H9 (cell line): ENCODE results near the gene MARVELD1. TPM values are rescaled to one million over a fixed set of nuclear protein-coding genes. Genes with fewer than 3 reads are reported as not detected.

Experiments used
- DNase-seq: peaks from one replicate; pipeline ENCODE4 v3.0.0-alpha.2; 2017
- H2AFZ ChIP-seq: one replicate; pipeline ENCODE4 v1.6.1; 2013; ENCODE audit warnings: mild to moderate bottlenecking, low read length, control low read depth, moderate library complexity
- H2AK5ac ChIP-seq: 2 replicates; pipeline ENCODE4 v1.6.1; 2013; ENCODE audit warnings: low read length, control low read depth, mixed read lengths; ENCODE audit not compliant: insufficient read length
- H2BK120ac ChIP-seq: one replicate; pipeline ENCODE4 v1.6.1; 2013; ENCODE audit warnings: low read depth, mild to moderate bottlenecking, low read length, control low read depth, inconsistent platforms; ENCODE audit not compliant: poor library complexity, severe bottlenecking
- H2BK12ac ChIP-seq: 2 replicates; pipeline ENCODE4 v1.6.1; 2013; ENCODE audit warnings: low read length, control low read depth, mixed read lengths, low read depth; ENCODE audit not compliant: insufficient read length
- H2BK15ac ChIP-seq: 2 replicates; pipeline ENCODE4 v1.6.1; 2013; ENCODE audit warnings: low read depth, low read length, control low read depth
- H2BK20ac ChIP-seq: one replicate; pipeline ENCODE4 v1.6.1; 2013; ENCODE audit warnings: low read depth, mild to moderate bottlenecking, low read length, control low read depth, inconsistent platforms; ENCODE audit not compliant: poor library complexity, severe bottlenecking
- H2BK5ac ChIP-seq: 2 replicates; pipeline ENCODE4 v1.6.1; 2013; ENCODE audit warnings: low read length, control low read depth, mixed read lengths; ENCODE audit not compliant: insufficient read length
- H3K14ac ChIP-seq: 2 replicates; pipeline ENCODE4 v1.6.1; 2013; ENCODE audit warnings: low read length, control low read depth; ENCODE audit not compliant: insufficient read depth
- H3K18ac ChIP-seq: 2 replicates; pipeline ENCODE4 v1.6.1; 2013; ENCODE audit warnings: low read depth, mild to moderate bottlenecking, mixed read lengths, low read length, control low read depth; ENCODE audit not compliant: insufficient read length
- H3K23ac ChIP-seq: 2 replicates; pipeline ENCODE4 v1.6.1; 2013; ENCODE audit warnings: low read length, control low read depth, mixed read lengths, low read depth; ENCODE audit not compliant: insufficient read length
- H3K23me2 ChIP-seq: 2 replicates; pipeline ENCODE4 v1.6.1; 2013; ENCODE audit warnings: low read depth, mild to moderate bottlenecking, mixed read lengths, low read length, control low read depth; ENCODE audit not compliant: insufficient read length, poor library complexity, severe bottlenecking
- H3K27ac ChIP-seq: 2 replicates; pipeline ENCODE4 v1.5.1; 2013; ENCODE audit warnings: low read length, control low read depth, mixed read lengths, low read depth; ENCODE audit not compliant: insufficient read length
- H3K27me3 ChIP-seq: 2 replicates; pipeline ENCODE4 v1.6.1; 2013; ENCODE audit warnings: low read length, control low read depth, inconsistent platforms; ENCODE audit not compliant: insufficient read depth
- H3K4ac ChIP-seq: 2 replicates; pipeline ENCODE4 v1.6.1; 2013; ENCODE audit warnings: low read depth, mild to moderate bottlenecking, control low read depth, inconsistent platforms, low read length, moderate library complexity
- H3K4me1 ChIP-seq: 2 replicates; pipeline ENCODE4 v1.6.1; 2013; ENCODE audit warnings: low read length, control low read depth, inconsistent platforms; ENCODE audit not compliant: insufficient read depth
- H3K4me2 ChIP-seq: 2 replicates; pipeline ENCODE4 v1.6.1; 2013; ENCODE audit warnings: low read length, control low read depth, mixed read lengths; ENCODE audit not compliant: insufficient read length, insufficient read depth
- H3K56ac ChIP-seq: 2 replicates; pipeline ENCODE4 v1.6.1; 2013; ENCODE audit warnings: low read depth, mild to moderate bottlenecking, mixed read lengths, low read length, control low read depth; ENCODE audit not compliant: insufficient read length
- H3K79me1 ChIP-seq: 2 replicates; pipeline ENCODE4 v1.6.1; 2013; ENCODE audit warnings: low read depth, mild to moderate bottlenecking, moderate library complexity, low read length, control low read depth, inconsistent platforms; ENCODE audit not compliant: insufficient read depth, poor library complexity, severe bottlenecking
- H3K79me2 ChIP-seq: 2 replicates; pipeline ENCODE4 v1.6.1; 2013; ENCODE audit warnings: low read length, control low read depth, inconsistent platforms; ENCODE audit not compliant: insufficient read depth
- H3K9ac ChIP-seq: 2 replicates; pipeline ENCODE4 v1.6.1; 2013; ENCODE audit warnings: low read length, control low read depth, mixed read lengths; ENCODE audit not compliant: insufficient read length; ENCODE audit errors: extremely low read depth
- H3K9me3 ChIP-seq: one replicate; pipeline ENCODE4 v1.6.1; 2013; ENCODE audit warnings: low read depth, low read length, inconsistent platforms; ENCODE audit not compliant: control insufficient read depth
- H3T11ph ChIP-seq: one replicate; pipeline ENCODE4 v1.6.1; 2013; ENCODE audit warnings: mild to moderate bottlenecking, low read length, control low read depth, inconsistent platforms
- H4K20me1 ChIP-seq: one replicate; pipeline ENCODE4 v1.6.1; 2013; ENCODE audit not compliant: control insufficient read depth, insufficient read length, insufficient read depth
- H4K5ac ChIP-seq: 2 replicates; pipeline ENCODE4 v1.6.1; 2013; ENCODE audit warnings: low read depth, mild to moderate bottlenecking, mixed read lengths, low read length, control low read depth; ENCODE audit not compliant: insufficient read length
- H4K8ac ChIP-seq: replicated peaks from 2 replicates; pipeline ENCODE4 v1.6.1; 2013; ENCODE audit warnings: low read length, control low read depth, mixed read lengths, low read depth; ENCODE audit not compliant: insufficient read length
- H4K91ac ChIP-seq: 2 replicates; pipeline ENCODE4 v1.6.1; 2013; ENCODE audit warnings: low read depth, mild to moderate bottlenecking, moderate library complexity, mixed read lengths, low read length, control low read depth; ENCODE audit not compliant: insufficient read length
- H3K27ac Mint-ChIP-seq, 3 experiments: 2 replicates in 2 of 3; 3 replicates in 1 of 3; pipeline ENCODE4 v1.8.0; 2020 to 2021; ENCODE audit warnings: mixed read lengths in 3 of 3, mild to moderate bottlenecking in 1 of 3, moderate library complexity in 1 of 3
- H3K27me3 Mint-ChIP-seq: 2 replicates; pipeline ENCODE4 v1.8.0; 2021; ENCODE audit warnings: low read depth, mild to moderate bottlenecking, moderate library complexity, mixed read lengths
- H3K36me3 Mint-ChIP-seq, 3 experiments: 2 replicates in 2 of 3; 3 replicates in 1 of 3; pipeline ENCODE4 v1.8.0; 2020 to 2021; ENCODE audit warnings: low read depth in 3 of 3, mixed read lengths in 3 of 3; ENCODE audit not compliant: insufficient read depth in 1 of 3
- H3K4me1 Mint-ChIP-seq, 2 experiments: 2 replicates each; pipeline ENCODE4 v1.8.0; 2020; ENCODE audit warnings: mixed read lengths in 2 of 2
- H3K4me3 Mint-ChIP-seq, 2 experiments: 2 replicates in 1 of 2; 3 replicates in 1 of 2; pipeline ENCODE4 v1.8.0; 2020 to 2021; ENCODE audit warnings: mild to moderate bottlenecking in 2 of 2, mixed read lengths in 2 of 2, moderate library complexity in 1 of 2
- H3K9me3 Mint-ChIP-seq, 2 experiments: 2 replicates in 1 of 2; 3 replicates in 1 of 2; pipeline ENCODE4 v1.8.0; 2020; ENCODE audit warnings: mild to moderate bottlenecking in 2 of 2, mixed read lengths in 2 of 2, moderate library complexity in 1 of 2
- WGBS: extraction: QIAGEN DNeasy Blood & Tissue Kit; methylation state at CpG from one replicate; pipeline ENCODE4 v1.1.7; 2013; ENCODE audit warnings: missing lambda C conversion rate, low lambda C conversion rate, mixed read lengths; ENCODE audit not compliant: insufficient read length; ENCODE audit errors: extremely low coverage; 5-methylcytosine and 5-hydroxymethylcytosine counted together
- total RNA-seq: library from RNA; stranded (reverse); gene quantifications from 2 replicates; pipeline ENCODE4 v1.2.1, GENCODE V29; 2021
- TF ChIP-seq, protein P1 (sequence below): fragments of 200-600 bp; sonication (generic); conservative IDR thresholded peaks from 3 replicates; pipeline ENCODE4 v1.8.0; 2021; ENCODE audit warnings: antibody characterized with exemption, mild to moderate bottlenecking

MARVELD1 gene
- total RNA-seq, 1 experiment from 2014 or later = 26.7 TPM

DNA sequence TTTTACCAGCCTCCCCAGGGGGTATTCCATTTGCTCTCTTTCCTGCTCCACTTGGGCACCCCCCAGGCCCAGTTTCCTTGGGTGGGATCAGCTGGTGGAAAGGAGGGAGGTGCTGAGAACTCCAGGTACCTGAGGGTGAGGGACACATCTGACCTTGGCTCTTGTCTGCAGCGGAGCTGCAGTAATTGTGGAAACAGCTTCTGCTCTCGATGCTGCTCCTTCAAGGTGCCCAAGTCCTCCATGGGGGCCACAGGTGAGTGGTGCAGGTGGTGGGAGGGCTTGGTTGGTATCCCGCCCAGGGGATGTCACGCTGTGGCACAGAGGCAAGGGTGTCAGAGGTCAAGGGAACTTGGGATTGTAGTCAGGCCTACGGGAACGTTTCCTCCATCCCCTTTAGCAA lies 43.9 kb downstream of the MARVELD1 start:
- Histone ChIP-seq H2BK20ac (no peak overlapping the region), H3K23me2 (no peaks in the 10 kb centered on the region), H3K4ac (no peak overlapping the region), H2BK15ac (no peak overlapping the region), H3K9me3 (no peaks in the 10 kb centered on the region), H3K23ac (no peak overlapping the region), H3K56ac (no peak overlapping the region), H2BK12ac (no peak overlapping the region), H2BK5ac (no peak overlapping the region), H3K9ac (no peak overlapping the region), H3K14ac (no peak overlapping the region), H3T11ph (no peak overlapping the region), H4K5ac (no peak overlapping the region), H3K4me2 (no peak overlapping the region), H3K79me1 (no peaks in the 10 kb centered on the region), H3K27ac (no peak overlapping the region), H4K8ac (no peak overlapping the region), H4K91ac (no peak overlapping the region), H3K4me1 (no peaks in the 10 kb centered on the region), H3K27me3 (no peaks in the 10 kb centered on the region), H2BK120ac (no peak overlapping the region), H3K18ac (no peak overlapping the region), H3K79me2 (no peaks in the 10 kb centered on the region), H2AFZ (no peak overlapping the region), H4K20me1 (no peaks in the 10 kb centered on the region), H2AK5ac (no peak overlapping the region)
- no peak overlapping the region for H3K27ac Mint-ChIP-seq
- no peak for DNase-seq
- H3K4me1 Mint-ChIP-seq = peaks cover 4 to 20% of the 10 kb centered on the region in 2 experiments
- H3K36me3 Mint-ChIP-seq = peaks cover 19 to 76% (median 51%) of the 10 kb centered on the region in 3 experiments
- no CpG with 5 or more reads among the region's 6 CpGs for WGBS
- no peaks in the 10 kb centered on the region for H3K9me3 Mint-ChIP-seq
- no peak overlapping the region for H3K4me3 Mint-ChIP-seq
- TF ChIP-seq, protein P1, sequence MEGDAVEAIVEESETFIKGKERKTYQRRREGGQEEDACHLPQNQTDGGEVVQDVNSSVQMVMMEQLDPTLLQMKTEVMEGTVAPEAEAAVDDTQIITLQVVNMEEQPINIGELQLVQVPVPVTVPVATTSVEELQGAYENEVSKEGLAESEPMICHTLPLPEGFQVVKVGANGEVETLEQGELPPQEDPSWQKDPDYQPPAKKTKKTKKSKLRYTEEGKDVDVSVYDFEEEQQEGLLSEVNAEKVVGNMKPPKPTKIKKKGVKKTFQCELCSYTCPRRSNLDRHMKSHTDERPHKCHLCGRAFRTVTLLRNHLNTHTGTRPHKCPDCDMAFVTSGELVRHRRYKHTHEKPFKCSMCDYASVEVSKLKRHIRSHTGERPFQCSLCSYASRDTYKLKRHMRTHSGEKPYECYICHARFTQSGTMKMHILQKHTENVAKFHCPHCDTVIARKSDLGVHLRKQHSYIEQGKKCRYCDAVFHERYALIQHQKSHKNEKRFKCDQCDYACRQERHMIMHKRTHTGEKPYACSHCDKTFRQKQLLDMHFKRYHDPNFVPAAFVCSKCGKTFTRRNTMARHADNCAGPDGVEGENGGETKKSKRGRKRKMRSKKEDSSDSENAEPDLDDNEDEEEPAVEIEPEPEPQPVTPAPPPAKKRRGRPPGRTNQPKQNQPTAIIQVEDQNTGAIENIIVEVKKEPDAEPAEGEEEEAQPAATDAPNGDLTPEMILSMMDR = no peak
- peaks cover 2% of the 10 kb centered on the region; the same call in 1 of the 2 replicates for H3K27me3 Mint-ChIP-seq
